Stomach (tissue), 9 donors: ENCODE results near the gene P4HA3. TPM values are rescaled to one million over a fixed set of nuclear protein-coding genes. Genes with fewer than 3 reads are reported as not detected.

ENCODE experiments used
- DNase-seq, 2 donors: peaks; one replicate each; pipeline versions ENCODE4 v3.0.0 to v3.0.0-alpha.2; 2013 to 2019
- H3K27ac ChIP-seq, 5 donors: fragments of 200-600 bp in 4 of 5; sonication (generic) in 4 of 5; one replicate each; pipeline ENCODE4 v1.5.1; 2013 to 2019; ENCODE audit warnings: mild to moderate bottlenecking in 1 of 5, moderate library complexity in 1 of 5
- H3K27me3 ChIP-seq, 3 donors: fragments of 200-600 bp; sonication (generic); one replicate each; pipeline ENCODE4 v1.5.1; 2017 to 2019; ENCODE audit warnings: mixed run types in 1 of 3
- H3K36me3 ChIP-seq, 4 donors: fragments of 200-600 bp; sonication (generic); 1 replicate in 3 of 4; 2 replicates in 1 of 4; pipeline ENCODE4 v1.5.1; 2016 to 2019
- H3K4me1 ChIP-seq, 4 donors: fragments of 200-600 bp; sonication (generic); one replicate each; pipeline ENCODE4 v1.5.1; 2016 to 2019
- H3K4me3 ChIP-seq, 4 donors: fragments of 200-600 bp; sonication (generic) in 3 of 4; one replicate each; pipeline ENCODE4 v1.5.1; 2016 to 2019; ENCODE audit warnings: mild to moderate bottlenecking in 1 of 4
- H3K9me3 ChIP-seq, 4 donors: fragments of 200-600 bp; sonication (generic); one replicate each; pipeline ENCODE4 v1.5.1; 2016 to 2019
- EP300 ChIP-seq: sonication (generic); formaldehyde crosslinking; IDR thresholded peaks from one replicate; pipeline ENCODE4 v1.6.1; 2017; ENCODE audit warnings: antibody characterized with exemption
- POLR2A ChIP-seq, 4 donors: fragments of 450-650 bp; IDR thresholded peaks; one replicate each; pipeline ENCODE4 v1.6.1; 2016; ENCODE audit warnings: antibody characterized with exemption in 4 of 4, control low read depth in 2 of 4, mild to moderate bottlenecking in 1 of 4, moderate library complexity in 1 of 4
- POLR2AphosphoS5 ChIP-seq, 3 donors: sonication (generic); formaldehyde crosslinking; IDR thresholded peaks; one replicate each; pipeline ENCODE4 v1.6.1; 2016; ENCODE audit warnings: antibody characterized with exemption in 3 of 3
- WGBS, 5 donors: extraction: QIAGEN DNeasy Blood & Tissue Kit in 3 of 5; methylation state at CpG; one replicate each; pipeline versions ENCODE4 v1.1.5 to v1.1.7; 2013 to 2018; 5-methylcytosine and 5-hydroxymethylcytosine counted together
- intact Hi-C: fragments of 100-400 bp; cut with DNase I; formaldehyde crosslinking; loops from one replicate; pipeline ENCODE4 v1.15.1; 2023; ENCODE audit warnings: low total_unique reads
- polyA plus RNA-seq, 3 donors: library from polyadenylated mRNA; stranded (reverse); fragments of 200-250 nt; gene quantifications; one replicate each; pipeline ENCODE4 v1.2.3, GENCODE V29; 2013
- total RNA-seq, 5 donors: library from RNA; depleted of rRNA; stranded (reverse); fragments of >200 nt; gene quantifications; one replicate each; pipeline versions ENCODE4 v1.1.0 to v1.2.3, GENCODE V29; 2014 to 2016
- TF ChIP-seq, protein P1 (sequence below), 7 experiments: fragments of 450-650 bp in 4 of 7; fragments of 200-600 bp in 3 of 7; sonication (generic) in 3 of 7; IDR thresholded peaks; one replicate each; pipeline ENCODE4 v1.5.1; 2016 to 2019; ENCODE audit warnings: antibody characterized with exemption in 7 of 7, control low read depth in 2 of 7, mild to moderate bottlenecking in 1 of 7
- donor health status: healthy with polysubstance abuse.
- donor health status: Bipolar disorder and iron deficiency.
- donor health status: healthy.

Gene P4HA3
- total and polyA plus RNA-seq, 8 donors, result 0.28 to 2.6 (median 0.71) TPM; not detected in 4

GRCh38 chr11:74306435-74307175 is 4.8 kb downstream of the P4HA3 start:
- Histone ChIP-seq H3K9me3 (no peaks in the 10 kb centered on the region), H3K4me3 (no peak overlapping the region), H3K4me1 (peaks cover 8 to 13% (median 8%) of the 10 kb centered on the region in 4 donors), H3K27me3 (peaks cover 0 to 13% (median 5%) of the 10 kb centered on the region in 3 donors), H3K36me3 (no peaks in the 10 kb centered on the region), H3K27ac (no peak overlapping the region)
- TF ChIP-seq, protein P1, sequence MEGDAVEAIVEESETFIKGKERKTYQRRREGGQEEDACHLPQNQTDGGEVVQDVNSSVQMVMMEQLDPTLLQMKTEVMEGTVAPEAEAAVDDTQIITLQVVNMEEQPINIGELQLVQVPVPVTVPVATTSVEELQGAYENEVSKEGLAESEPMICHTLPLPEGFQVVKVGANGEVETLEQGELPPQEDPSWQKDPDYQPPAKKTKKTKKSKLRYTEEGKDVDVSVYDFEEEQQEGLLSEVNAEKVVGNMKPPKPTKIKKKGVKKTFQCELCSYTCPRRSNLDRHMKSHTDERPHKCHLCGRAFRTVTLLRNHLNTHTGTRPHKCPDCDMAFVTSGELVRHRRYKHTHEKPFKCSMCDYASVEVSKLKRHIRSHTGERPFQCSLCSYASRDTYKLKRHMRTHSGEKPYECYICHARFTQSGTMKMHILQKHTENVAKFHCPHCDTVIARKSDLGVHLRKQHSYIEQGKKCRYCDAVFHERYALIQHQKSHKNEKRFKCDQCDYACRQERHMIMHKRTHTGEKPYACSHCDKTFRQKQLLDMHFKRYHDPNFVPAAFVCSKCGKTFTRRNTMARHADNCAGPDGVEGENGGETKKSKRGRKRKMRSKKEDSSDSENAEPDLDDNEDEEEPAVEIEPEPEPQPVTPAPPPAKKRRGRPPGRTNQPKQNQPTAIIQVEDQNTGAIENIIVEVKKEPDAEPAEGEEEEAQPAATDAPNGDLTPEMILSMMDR (IDR thresholded peaks at IDR 0.05), result no peak
- TF ChIP-seq EP300 (no peak), POLR2A (IDR thresholded peaks at IDR 0.05) (no peak), POLR2AphosphoS5 (IDR thresholded peaks at IDR 0.05) (no peak)
- no peak for DNase-seq
- intact Hi-C loops, result no loop called here
- WGBS, 5 donors, result 60 to 71% (median 70%) methylated on average over 8 of the region's 8 CpGs

DNA sequence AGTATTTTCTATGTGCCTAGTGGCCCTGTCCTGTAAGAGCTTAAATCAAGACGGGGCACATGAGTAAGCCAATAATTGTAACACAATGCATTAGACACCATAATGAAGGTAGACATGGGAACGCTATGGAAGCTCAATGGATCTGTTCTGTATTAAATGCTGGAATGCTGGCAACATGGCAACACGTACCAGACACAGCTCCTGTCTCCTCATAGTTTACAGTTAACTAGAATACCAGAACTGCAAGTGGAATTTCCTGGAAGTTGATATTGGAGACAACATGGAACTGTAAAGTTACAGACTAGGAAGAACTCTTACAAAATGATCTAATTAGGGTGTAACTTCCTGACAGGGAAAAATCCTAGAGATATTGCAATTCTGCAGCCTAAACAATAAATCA is 12.4 kb downstream of the P4HA3 start:
- WGBS, 5 donors, result 78 to 90% (median 89%) methylated on average over 3 of the region's 3 CpGs
- Histone ChIP-seq H3K4me1 (no peaks in the 10 kb centered on the region), H3K27ac (no peak overlapping the region), H3K36me3 (no peaks in the 10 kb centered on the region), H3K4me3 (no peak overlapping the region), H3K27me3 (no peaks in the 10 kb centered on the region), H3K9me3 (no peaks in the 10 kb centered on the region)
- intact Hi-C loops, result no loop called here
- DNase-seq, result no peak
- TF ChIP-seq EP300, result no peak
- TF ChIP-seq POLR2AphosphoS5 (IDR thresholded peaks at IDR 0.05), result no peak
- TF ChIP-seq, protein P1 (IDR thresholded peaks at IDR 0.05), result no peak
- TF ChIP-seq POLR2A (IDR thresholded peaks at IDR 0.05), result no peak

- DNase-seq, result no peak
- Histone ChIP-seq H3K36me3 (no peaks in the 10 kb centered on the region), H3K4me1 (no peaks in the 10 kb centered on the region), H3K4me3 (no peak overlapping the region), H3K9me3 (no peaks in the 10 kb centered on the region), H3K27me3 (no peaks in the 10 kb centered on the region), H3K27ac (no peak overlapping the region)
- WGBS, 5 donors, result 81 to 94% (median 86%) methylated on average over 1 of the region's 1 CpG
- intact Hi-C loops, result no loop called here
- TF ChIP-seq EP300, result no peak
- TF ChIP-seq, protein P1 (IDR thresholded peaks at IDR 0.05), result no peak
- no peak for TF ChIP-seq POLR2AphosphoS5 (IDR thresholded peaks at IDR 0.05)
- no peak for TF ChIP-seq POLR2A (IDR thresholded peaks at IDR 0.05)
Observed at GRCh38 chr11:74297484-74297883, 14.0 kb downstream of the P4HA3 start.

- intact Hi-C loops, result no loop called here
- no peaks in the 10 kb centered on the region for H3K36me3 ChIP-seq
- H3K27me3 ChIP-seq, result no peaks in the 10 kb centered on the region
- DNase-seq, result no peak
- no peak overlapping the region for H3K4me3 ChIP-seq
- peaks cover 0 to 13% (median 5%) of the 10 kb centered on the region in 4 donors for H3K4me1 ChIP-seq
- H3K9me3 ChIP-seq, result no peaks in the 10 kb centered on the region
- 14 to 47% (median 24%) methylated on average over 4 of the region's 4 CpGs for WGBS, 5 donors
- TF ChIP-seq POLR2A (IDR thresholded peaks at IDR 0.05), result no peak
- no peak for TF ChIP-seq EP300
- TF ChIP-seq, protein P1 (IDR thresholded peaks at IDR 0.05), result no peak
- TF ChIP-seq POLR2AphosphoS5 (IDR thresholded peaks at IDR 0.05), result no peak
- no peak overlapping the region for H3K27ac ChIP-seq
Observed at GRCh38 chr11:74288911-74289310, 22.5 kb downstream of the P4HA3 start.
